ENCODE data around the gene DCD.
"Not testable (repeated sequence)": the region's sequence is repeated elsewhere in the genome, so short reads cannot be mapped to it uniquely, and the experiment has no call there.

The DCD gene

DNA sequence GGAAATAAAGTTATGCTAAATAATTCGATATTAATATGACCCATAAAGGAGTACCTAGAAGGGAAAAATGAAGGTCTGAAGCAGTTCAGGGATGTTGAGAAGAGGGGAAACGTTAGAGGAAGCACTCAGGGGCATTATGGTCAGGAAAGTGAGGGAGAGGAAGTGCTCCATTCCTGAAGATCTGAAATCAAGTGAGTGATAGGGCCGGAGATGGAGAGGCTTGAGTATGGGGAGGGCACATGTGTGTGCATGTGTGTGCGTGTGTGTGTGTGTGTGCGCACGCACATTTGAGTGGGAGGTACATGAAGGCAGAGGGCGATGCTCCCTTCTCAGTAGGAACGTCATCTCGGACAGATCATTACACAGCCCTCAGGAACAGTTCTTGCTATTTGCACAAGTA is 4.9 kb upstream of the DCD start:
- DNase-seq (ENCODE audit: low spot score), result no peak

GRCh38 chr12:54650889-54651288 is 2.7 kb upstream of the DCD start:
- DNase-seq (ENCODE audit: low spot score), result no peak

GRCh38 chr12:54650409-54650808 is 2.2 kb upstream of the DCD start:
- DNase-seq (ENCODE audit: low spot score), result no peak

DNA sequence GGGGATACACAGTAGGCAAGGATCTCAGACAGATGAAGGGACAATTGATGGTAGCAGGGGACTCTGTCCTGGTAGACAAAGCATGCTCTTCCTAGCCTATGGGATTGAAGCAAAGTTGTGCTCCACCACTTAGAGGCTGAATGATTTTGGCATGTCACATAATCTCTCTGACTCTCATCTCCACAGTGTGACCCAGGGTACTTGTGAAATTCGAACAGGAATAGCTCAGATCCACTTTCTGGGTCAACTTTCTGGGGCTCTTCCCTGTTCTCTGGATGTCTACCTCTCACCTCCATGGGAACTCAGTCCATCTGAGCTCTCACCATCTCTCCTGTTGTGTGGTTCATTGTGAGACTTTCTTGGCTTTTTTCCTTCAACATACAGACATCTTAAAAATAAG is 1.7 kb upstream of the DCD start:
- no peak for DNase-seq (ENCODE audit: low spot score)

DNA sequence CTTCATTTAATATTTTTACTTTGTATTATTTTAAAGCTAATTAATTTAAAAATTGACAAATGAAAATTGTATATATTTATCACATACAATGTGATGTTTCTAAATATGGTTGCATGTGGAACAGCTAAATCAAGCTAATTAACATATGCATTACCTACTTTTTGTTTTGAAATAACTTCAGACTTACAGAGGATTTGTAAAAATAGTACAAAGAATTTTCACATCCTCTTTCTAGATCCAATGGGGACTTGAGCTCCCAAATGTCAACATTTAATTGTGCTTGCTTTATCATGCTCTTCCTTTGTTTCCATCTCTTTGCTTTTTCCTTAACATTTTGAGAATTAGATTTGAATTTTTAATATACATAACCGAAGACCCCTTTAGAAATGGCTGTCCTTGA is 6.6 kb downstream of the DCD start:
- no peak for DNase-seq (ENCODE audit: low spot score)

DNA sequence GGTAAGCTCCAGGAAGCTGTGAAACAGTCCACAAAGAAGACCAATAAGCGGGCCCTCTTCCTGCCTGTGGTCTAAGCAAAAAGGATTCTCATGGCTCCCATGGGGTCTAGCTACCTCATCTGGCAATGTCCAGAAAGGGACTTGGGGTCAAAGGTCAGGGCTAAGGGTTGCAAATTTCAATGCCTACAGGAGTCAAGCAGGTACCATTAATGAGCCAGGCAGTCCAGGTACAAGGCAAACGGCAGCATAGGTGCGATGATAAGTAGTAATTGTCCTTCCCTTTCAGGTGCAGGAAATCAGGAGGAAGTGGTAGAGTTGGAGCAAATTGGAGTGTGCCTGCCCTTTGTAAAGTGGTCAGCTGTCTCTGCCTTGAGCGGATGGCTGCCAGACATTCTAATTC is 7.1 kb downstream of the DCD start:
- no peak for DNase-seq (ENCODE audit: low spot score)

GRCh38 chr12:54639112-54639511 is 9.1 kb downstream of the DCD start:
- not testable (repeated sequence) for DNase-seq (ENCODE audit: low spot score)

GRCh38 chr12:54634795-54635194 is 13.4 kb downstream of the DCD start, which contains the start of gene LACRT:
Gene LACRT (minus strand): TSS chr12:54634895. CDS start chr12:54634841, 54 bp downstream.
- no peak for DNase-seq (ENCODE audit: low spot score)

GRCh38 chr12:54631988-54632728 is 16.0 kb downstream of the DCD start:
- DNase-seq (ENCODE audit: low spot score), result no peak

GRCh38 chr12:54631551-54631950 is 16.6 kb downstream of the DCD start:
- no peak for DNase-seq (ENCODE audit: low spot score)

- DNase-seq (ENCODE audit: low spot score), result no peak
These were observed 18.2 kb downstream of the DCD start for GRCh38 chr12:54629925-54630324.

DNA sequence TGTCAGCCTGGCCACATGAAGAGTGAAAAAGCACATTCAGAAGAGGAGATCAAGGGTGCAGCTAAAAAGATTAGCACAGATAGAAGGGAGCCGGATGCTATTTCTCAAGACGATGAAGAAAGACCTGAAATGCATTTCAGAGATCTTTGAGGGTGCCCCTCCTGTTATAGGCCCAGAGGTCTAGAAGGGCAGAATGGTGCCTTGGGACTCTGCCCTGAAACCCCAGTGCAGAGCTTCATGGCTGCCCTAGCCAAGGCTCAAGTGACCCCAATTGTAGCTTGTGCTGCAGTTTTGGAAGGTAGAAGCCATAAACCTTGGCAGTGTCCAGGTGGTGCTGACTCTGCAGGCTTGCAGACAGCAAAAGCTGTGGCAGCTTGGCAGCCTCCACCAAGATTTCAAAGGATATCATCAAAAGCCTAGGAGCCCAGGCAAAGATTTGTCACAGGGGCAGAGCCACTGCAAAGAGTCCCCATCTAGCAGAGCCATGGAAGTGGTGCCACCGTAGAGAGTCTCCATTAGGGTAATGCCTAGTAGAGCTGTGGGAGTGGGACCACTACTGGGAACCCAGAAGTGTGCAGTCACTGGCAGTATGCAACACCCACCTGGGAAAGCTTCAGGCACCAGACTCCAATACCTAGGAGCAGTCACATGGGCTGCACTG is 19.8 kb downstream of the DCD start:
- no peak for DNase-seq (ENCODE audit: low spot score)

- DNase-seq (ENCODE audit: low spot score), result no peak
These were observed 20.9 kb downstream of the DCD start for GRCh38 chr12:54627304-54627703.

DNA sequence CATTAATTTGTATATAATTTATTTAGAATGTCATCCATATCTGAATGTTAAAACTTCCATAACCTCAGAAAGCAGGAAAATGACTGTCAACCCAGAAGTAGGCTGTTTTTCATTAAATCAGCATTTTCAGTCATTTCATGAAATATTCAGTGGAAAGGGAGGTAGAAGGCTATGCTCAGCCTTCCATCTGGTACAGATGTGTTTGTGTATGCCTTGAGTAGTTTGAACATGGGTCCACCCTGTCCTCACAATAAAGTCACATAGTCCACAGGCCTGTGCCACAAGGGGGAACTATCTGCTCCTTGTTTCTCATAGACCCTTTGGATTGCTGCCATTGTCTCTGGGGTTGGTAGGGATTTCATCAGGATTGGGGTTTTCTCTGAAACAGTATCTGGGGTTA is 22.6 kb downstream of the DCD start:
- no peak for DNase-seq (ENCODE audit: low spot score)

DNA sequence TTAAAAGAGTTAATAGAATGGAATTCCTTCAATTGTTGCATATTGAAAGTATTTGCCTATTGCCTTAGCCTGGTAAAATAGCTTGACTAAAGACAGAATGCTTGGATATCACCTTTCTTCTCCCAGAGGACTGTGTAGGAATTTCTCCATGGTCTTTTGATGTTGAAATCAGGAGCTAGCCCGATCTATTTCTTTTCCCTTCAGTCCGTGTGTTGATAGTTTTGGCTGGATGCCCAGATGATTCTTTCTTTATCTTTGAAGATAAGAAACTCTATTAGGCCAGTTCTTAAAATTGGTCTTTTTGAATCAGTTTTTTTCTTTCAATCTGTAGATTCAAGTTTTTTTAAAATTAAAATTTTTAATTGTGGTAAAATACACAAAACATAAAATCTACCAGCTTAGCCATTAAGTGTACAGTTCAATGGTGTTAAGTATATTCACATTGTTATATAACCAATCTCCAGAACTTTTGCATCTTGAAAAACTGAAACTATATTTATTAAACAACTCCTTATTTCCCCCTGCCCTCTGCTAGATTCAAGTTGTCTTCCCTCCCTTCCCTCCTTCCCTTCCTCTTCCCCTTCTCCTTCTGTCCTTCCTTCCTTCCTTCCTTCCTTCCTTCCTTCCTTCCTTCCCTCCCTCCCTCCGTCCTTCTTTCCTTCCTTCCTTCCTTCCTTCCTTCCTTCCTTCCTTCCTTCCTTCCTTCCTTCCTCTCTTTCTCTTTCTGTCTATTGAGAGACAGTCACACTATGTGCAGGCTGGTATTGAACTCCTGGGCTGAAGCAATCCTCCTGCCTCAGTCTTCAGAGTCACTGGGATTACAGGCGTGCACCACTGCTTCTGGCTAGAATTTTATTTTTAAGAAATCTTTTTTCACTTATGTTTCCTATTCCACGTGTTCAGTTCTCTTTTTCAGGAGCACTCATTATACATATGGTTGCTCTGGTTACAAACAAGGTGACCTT is 23.6 kb downstream of the DCD start:
- no peak for DNase-seq (ENCODE audit: low spot score)

- DNase-seq (ENCODE audit: low spot score), result no peak
These were observed 25.5 kb downstream of the DCD start for GRCh38 chr12:54622463-54623183.

DNA sequence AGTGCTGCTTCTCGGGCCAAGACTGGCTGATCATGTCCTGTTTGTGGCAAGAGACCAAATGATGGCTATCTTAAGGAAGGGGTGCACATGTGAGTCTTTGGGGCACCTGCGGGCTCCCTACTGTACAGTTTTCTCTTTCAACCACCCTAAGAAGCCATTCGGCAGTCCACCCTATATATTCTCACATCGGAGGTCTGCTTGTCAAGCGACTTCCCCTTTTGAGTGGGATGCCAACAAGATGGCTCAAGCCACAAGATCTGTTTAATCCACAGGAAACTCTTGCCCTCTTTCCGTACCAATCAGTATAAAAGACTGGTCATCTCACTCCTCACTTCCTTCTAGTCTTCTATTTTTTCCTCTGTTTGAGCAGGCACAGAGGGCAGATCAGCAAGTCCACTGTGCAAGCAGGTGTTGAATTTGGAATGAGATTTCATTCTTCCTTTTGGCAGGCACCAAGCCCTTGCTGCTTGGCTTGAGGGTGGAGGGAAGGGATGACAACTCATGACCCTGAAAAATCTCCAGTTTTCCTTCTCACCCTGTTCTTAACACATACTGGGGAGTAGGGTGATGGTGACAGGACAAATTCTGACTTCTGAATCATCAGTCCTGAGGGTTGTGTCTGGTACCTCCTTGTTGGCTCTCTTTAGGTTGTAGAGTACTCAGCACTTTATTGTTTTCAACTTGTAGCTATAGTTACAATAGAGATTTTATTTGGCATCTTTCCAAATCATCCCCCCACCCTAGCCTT is 31.1 kb downstream of the DCD start:
- DNase-seq (ENCODE audit: low spot score), result no peak

GRCh38 chr12:54612225-54612750 is 35.9 kb downstream of the DCD start:
- DNase-seq (ENCODE audit: low spot score), result no peak

DNA sequence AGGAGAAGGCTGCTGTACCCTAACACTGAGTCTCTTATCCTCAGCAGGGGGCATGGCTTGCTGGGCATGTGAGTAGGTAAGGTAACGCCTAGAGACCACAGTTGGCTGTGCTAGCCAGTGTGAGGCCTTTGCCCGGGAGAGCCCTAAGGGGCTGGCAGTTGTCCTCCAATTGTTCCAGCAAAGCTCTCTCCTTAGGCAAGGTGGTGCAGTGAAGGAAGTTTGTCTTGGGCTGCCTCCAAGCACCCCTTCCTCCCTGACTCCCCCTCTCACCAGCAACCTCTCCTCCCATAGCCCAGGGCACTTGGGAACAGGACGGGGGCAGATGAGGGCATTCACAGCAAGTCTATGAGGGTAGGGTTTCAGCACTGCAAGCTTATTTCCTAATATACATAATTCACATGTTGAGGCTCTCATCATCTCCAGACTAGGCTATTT is 36.4 kb downstream of the DCD start:
- DNase-seq (ENCODE audit: low spot score), result no peak

- DNase-seq (ENCODE audit: low spot score), result no peak
These were observed 39.4 kb downstream of the DCD start for GRCh38 chr12:54608769-54609168.

DNA sequence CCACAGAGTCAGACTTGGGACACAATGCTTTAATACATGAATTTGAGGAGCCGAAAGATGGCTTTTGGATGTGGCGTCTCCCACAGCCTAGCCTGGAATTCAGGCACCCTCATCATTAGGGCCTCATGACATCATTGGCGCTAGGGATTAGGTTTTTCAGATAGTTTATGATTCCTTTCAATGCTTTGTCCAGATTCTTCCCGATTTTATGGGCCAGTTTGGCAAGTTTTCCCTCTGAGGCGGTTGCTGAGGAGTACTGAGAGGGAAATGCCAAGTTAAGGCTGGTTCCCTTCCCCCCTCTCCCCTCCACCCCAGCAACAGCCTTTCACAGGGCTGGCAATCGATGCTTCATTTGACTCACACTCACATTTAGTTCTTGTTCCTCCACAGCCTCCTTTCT is 40.0 kb downstream of the DCD start:
- DNase-seq (ENCODE audit: low spot score), result no peak

Measured in left forelimb (tissue), 1 donor.